DND-41 (cell line): ENCODE data around the gene IL17B.

Experiments
- EZH2 ChIP-seq: IDR thresholded peaks from 3 replicates; pipeline ENCODE4 v1.6.1; 2012; ENCODE audit warnings: borderline replicate concordance, low read depth, mild to moderate bottlenecking, moderate library complexity, low read length, inconsistent platforms; ENCODE audit not compliant: severe bottlenecking
- TF ChIP-seq, protein P1 (sequence below): IDR thresholded peaks from 2 replicates; pipeline ENCODE4 v1.5.1; 2012; ENCODE audit warnings: borderline replicate concordance, low read length, moderate library complexity, mild to moderate bottlenecking; ENCODE audit not compliant: poor library complexity, severe bottlenecking; ENCODE audit errors: extremely low read depth

DNA sequence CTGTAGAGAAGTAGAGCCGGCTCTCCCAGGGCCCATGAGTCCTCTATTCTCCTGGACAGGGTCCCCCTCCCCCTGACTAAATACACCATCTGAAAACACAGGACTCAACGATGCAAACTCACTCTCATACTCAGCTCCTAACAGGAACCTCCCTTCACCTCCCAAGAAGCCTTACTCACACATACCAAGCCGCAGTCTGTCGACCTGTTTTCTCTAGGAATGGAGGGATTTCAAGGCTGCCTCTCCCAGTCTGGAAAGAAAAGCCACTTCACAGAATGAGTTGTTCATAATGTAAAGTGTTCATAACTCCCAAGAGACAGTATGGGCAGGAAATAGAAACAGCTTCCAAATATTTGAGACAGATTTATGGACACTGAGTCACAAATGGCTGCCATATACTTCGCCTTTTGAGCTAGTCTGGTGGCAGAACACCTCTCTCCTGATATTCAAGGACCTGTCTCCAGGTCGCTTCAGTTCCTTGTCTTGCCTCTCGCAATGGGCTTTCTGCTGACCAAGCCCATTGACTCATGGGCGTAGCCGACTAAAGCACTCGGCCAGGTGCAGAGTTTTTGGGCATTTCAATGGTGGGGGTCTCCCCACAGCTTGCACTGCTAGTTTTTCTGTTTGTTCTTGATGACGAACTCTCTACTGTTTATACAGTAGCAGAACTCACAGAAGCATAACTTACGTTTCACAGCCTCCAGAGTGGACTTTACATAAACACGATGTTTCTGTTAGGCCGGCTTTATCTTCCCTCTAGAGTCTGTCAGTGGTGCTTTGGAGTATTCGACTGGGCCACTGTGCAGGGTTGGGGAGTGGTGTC lies 25.0 kb upstream of the IL17B start:
- TF ChIP-seq, protein P1, sequence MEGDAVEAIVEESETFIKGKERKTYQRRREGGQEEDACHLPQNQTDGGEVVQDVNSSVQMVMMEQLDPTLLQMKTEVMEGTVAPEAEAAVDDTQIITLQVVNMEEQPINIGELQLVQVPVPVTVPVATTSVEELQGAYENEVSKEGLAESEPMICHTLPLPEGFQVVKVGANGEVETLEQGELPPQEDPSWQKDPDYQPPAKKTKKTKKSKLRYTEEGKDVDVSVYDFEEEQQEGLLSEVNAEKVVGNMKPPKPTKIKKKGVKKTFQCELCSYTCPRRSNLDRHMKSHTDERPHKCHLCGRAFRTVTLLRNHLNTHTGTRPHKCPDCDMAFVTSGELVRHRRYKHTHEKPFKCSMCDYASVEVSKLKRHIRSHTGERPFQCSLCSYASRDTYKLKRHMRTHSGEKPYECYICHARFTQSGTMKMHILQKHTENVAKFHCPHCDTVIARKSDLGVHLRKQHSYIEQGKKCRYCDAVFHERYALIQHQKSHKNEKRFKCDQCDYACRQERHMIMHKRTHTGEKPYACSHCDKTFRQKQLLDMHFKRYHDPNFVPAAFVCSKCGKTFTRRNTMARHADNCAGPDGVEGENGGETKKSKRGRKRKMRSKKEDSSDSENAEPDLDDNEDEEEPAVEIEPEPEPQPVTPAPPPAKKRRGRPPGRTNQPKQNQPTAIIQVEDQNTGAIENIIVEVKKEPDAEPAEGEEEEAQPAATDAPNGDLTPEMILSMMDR = no peak
- no peak for TF ChIP-seq EZH2
